HG03066 (cell line): ENCODE results near the gene DNASE1L2.

Experiments
- ATAC-seq: cut with Tn5 transposase; IDR thresholded peaks from one replicate; pipeline ENCODE4 v1.9.1; 2021; ENCODE audit warnings: low read depth; ENCODE audit not compliant: unreplicated experiment

Gene DNASE1L2

DNA sequence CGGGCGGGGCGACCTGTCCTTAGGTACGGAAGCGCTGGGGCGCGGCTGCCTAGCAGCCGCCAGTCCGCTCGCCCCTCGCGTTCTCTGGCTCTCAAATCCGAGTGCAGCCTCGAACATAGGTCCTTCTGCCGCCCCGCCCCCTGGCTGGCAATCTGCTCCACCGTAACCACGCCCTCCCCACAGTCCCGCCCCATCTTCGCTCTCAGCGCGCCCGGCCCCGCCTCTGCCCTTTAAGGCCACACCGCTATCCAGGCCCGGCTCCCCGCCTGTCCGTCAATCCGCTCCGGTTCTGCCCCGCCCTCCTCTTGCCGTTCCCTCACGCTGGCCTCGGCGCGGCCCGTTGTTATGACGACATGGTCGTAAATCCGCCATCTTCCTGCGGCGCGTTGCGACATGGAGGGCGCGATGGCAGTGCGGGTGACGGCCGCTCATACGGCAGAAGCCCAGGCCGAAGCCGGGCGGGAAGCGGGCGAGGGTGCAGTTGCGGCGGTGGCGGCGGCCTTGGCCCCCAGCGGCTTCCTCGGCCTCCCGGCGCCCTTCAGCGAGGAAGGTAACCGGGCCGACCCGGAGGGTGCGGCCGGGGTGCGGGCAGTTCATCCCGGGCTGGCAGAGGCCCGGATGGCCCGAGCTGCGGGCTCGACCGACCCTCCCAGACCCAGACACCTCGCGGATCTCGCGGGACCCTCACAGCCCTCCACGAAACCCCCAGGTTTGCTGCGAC, 12.9 kb upstream of the DNASE1L2 start, which contains the start of gene E4F1:
TSS of gene E4F1 (plus strand) at position 371 of the 721 bp plus-strand sequence. CDS start at position 394, 23 bp downstream.
- peak; percentile 86 for ATAC-seq

DNA sequence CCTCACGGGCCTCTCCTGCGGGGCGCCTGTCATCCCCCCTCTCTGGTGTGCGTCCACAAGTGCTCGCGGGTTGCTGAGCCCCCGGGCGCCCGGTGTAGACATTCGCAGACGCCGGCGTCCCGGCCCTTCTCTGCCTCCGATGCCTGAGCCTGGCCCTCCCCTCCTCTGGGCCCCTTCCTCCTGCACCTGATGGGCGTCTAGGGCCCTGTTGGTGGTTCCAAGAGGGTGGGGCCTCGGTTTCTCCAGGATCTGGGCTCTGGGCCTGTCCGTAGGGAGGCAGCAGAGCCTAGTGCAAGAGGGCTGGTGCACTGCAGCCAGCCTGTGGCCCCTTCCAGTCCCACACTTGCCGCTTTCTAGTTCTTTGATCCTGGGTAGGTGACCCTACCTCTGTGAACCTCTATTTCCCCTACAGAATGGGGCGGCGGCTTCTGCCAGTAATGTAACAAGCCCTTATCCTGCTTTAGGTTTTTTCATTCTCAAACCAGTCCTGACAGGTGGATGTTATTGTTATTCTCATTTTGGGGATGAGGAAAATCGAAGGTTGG, 12.2 kb upstream of the DNASE1L2 start:
- ATAC-seq, result peak; percentile 10

DNA sequence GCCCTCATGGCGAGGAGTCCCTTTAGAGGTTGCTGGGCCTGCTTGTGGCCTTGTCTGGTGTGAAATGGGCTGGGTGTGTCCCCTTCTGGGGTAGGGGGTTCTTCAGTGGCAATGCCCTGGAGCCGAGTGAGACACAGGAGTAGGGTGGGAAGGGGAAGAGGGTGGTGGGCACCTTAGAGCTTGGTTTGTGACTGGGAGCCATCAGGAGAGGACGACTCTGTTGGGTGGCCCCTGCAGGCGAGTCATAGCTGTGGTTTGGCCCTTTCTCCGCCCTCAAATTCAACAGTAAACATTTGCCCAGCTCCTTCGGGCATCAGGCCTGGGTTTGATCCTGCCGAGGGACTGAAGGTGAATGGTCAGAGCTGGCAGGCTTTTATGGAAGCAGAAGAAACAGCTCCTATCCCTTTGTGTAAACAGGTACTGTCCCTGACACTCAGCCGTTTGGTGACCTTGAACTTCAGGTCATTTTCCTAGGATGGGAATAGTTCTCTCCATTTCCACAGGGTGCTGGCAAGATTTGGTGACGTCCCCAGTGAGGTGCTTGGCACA, 9.9 kb upstream of the DNASE1L2 start:
- no peak for ATAC-seq

DNA sequence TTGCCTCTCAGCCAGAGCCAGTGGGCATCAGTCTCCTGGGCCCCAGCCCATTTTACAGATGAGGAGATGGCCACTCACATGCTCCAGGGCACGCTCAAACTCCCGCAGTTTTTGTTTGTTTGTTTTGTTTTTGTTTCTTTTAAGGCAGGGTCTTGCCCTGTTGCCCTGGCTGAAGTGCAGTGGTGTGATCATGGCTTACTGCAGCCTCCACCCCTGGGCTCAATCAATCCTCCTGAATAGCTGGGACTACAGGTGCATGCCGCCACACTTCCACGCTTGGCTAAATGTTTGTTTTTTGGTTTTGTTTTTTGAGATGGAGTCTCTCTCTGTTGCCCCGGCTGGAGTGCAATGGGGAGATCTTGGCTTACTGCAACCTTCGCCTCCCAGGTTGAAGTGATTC, 9.3 kb upstream of the DNASE1L2 start:
- no peak for ATAC-seq

DNA sequence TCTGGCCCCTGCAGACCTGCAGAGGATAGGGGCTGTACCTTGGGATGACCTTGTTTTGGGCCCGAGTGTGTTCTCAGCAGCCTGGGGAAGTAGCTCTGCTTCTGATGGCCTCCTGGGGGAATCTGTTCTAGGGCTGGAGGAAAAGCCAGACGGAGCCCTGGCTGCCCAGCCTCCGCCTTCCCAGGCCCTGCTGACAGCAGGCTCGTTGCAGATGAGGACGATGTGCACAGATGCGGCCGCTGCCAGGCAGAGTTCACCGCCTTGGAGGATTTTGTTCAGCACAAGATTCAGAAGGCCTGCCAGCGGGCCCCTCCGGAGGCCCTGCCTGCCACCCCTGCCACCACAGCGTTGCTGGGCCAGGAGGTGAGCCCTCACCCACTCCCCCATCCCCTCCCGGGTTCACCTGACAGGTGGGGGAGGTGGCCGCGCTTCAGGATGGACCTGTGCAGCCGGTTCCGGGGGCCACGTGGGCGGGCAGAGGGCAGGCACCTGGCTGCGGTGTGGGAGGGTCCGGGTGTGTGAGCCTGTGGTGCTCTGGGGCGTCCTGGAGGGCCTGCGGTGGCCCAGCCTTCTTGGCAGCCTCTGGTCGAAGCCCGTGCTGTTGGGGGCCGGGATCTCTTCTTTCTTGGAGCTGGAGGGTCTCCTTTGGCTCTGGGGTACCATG, 8.0 kb upstream of the DNASE1L2 start:
- ATAC-seq, result no peak

DNA sequence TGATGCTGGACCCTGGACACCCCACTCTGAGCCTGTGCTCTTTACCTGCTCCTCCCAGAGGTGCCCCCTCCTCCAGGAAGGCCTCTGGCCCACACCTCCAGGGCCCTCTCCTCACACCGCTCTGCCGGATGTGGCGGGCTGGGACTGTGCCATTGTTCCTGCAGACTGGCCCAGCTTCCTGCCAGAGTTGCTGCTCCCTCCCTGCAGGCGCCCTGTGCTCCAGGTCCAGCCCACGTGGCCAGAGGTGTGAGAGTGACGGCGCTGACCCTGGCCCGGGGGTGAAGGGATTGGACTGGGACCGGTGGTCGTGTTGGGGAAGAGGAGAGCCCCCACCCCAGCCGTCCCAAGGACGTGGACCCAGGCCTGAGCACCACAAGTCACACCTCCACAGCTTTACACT, 7.2 kb upstream of the DNASE1L2 start:
- ATAC-seq, result no peak

DNA sequence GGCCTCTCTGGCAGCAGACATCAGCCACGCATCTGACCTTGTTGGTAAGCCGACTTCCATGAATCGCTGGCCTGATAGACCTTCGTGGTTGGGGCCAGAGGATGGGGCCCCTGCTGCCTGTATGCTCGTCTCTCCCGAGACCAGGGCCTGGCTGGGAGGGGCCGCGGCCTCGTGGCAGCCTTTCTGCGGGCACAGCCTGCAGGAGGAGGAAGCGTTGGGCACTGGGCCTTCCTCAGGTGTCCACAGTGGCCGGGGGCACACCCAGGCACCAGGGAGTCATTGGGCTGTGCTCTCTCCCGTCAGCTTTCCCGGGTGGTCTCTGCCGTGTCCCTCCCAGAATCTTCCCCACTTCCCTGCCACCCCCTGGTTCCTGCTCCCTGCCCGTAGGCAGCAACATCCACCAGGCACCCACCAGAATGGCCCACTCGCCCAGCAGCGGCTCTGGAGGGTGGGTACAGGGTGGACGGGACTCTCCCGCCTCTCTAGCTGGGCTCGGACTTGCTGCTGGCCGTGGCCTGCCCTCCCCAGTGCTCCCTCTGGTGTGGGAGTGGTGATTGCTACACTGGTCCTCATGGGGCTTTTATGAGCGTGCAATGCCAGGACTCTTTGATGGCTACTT, 6.5 kb upstream of the DNASE1L2 start:
- no peak for ATAC-seq

DNA sequence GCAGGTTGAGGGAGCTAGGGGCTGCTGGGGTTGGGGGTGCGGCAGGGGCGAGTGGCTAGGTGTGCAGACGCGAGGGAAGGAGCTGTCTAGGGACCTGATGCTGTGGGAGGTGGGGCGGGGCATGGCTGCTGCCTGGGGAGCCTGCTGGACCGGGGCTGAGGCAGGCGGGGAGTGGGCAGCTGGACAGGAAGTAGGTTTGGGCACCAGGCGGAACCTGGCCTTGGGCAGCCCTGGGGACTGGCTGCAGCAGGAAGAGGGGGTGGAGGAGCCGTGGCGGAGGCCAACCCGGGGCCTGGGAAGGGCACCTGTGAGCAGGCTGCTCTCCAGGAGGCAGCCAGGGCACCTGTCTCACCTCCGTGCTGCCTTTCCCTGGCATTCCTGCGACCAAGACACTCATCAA, 5.9 kb upstream of the DNASE1L2 start:
- ATAC-seq, result no peak

DNA sequence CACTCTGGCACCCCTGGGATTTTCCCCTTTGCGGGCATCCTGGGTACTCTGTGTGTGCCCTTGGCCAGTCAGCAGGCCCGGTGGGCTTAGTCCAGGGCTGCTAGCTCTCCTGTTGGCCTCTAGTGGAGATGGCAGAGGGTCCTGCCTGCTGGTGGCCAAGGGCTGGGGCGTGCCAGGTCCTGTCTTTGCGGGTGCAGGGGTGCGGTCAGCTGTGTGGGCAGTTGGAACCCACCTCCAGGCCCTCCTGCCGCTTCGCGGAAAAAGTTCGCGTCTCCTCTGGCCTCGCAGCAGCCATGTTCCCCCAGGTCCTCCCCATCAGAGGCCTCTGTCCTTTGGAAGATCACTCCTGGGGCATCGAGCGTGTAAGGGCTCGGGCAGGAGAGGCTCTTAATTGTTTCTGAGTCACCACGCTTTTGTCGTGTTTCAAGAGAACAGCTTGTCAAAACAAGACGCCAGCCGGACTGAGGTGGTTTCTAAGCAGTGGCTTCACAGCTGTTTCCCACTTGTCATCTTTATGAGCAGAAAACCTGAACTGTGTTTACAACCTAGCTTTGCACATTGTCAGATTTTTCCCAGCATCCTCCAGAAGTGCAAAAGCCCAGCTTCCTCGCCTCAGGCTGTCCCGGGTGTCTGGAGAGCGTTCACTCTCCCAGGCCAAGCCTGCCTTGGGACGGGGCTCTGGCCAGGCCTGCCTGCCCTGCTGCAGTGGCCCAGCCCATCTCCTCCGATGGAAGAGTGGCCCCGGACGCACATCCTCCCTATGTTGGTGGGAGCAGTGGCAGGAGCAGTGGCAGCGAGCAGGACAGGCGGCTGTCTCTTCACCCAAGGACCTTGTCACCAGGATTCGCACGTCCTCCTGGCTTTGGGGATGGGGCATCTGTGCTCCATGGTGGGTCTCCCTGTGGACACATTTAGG, 5.0 kb upstream of the DNASE1L2 start:
- ATAC-seq, result no peak

DNA sequence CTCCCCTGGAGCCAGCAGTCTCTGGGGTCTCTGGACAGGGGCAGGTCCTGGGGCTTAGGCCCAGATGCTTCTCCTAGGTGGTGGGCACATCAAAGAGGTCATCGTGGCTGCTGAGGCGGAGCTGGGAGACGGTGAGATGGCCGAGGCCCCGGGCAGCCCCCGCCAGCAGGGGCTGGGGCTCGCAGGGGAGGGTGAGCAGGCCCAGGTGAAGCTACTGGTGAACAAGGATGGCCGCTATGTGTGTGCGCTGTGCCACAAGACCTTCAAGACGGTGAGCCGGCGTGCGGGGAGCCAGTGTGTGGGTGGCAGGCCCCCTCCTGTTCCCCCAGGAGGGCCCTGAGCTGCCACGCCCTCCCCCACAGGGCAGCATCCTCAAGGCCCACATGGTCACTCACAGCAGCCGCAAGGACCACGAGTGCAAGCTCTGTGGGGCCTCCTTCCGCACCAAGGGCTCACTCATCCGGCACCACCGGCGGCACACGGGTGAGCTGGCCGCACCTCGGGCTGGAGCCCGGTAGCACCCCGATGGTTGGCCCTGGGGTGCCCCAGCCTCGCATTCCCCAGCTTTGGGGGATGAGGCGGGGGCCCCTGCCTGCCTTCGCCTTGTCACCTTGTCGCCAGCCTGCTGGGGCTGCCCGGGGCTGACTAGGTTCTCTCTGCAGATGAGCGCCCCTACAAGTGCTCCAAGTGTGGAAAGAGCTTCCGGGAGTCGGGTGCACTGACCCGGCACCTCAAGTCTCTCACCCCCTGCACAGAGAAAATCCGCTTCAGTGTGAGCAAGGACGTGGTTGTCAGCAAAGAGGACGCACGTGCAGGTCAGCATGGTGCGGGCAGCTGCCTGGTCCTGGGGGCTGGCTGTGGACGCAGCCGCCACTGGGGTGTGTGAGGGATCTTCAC, 3.9 kb upstream of the DNASE1L2 start:
- no peak for ATAC-seq

DNA sequence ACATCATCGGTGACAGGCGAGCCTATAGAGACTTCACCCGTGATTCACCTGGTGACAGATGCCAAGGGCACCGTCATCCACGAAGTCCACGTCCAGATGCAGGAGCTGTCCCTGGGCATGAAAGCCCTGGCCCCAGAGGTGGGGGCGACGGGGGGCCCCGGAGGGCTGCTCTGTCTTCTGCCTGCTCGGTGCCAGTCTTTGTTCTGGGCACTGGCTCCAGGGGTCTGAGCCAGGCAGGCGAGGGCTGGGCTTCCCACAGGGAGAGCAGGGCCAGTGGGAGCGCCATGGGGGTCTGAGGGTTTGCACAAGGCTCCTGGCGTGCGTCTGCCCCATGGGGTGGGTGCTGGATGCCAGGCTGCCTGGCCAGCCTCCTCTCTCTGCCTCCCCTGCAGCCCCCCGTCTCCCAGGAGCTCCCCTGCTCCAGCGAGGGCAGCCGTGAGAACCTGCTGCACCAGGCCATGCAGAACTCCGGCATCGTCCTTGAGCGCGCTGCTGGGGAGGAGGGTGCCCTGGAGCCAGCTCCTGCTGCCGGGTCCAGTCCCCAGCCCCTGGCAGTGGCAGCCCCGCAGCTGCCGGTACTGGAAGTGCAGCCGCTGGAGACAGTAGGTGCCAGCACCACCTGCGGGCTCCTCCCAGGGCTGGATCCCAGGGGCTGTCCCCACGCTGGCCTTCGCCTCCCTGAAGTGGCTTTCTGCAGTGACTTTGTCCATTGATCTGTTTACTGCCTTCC, 3.0 kb upstream of the DNASE1L2 start:
- no peak for ATAC-seq

DNA sequence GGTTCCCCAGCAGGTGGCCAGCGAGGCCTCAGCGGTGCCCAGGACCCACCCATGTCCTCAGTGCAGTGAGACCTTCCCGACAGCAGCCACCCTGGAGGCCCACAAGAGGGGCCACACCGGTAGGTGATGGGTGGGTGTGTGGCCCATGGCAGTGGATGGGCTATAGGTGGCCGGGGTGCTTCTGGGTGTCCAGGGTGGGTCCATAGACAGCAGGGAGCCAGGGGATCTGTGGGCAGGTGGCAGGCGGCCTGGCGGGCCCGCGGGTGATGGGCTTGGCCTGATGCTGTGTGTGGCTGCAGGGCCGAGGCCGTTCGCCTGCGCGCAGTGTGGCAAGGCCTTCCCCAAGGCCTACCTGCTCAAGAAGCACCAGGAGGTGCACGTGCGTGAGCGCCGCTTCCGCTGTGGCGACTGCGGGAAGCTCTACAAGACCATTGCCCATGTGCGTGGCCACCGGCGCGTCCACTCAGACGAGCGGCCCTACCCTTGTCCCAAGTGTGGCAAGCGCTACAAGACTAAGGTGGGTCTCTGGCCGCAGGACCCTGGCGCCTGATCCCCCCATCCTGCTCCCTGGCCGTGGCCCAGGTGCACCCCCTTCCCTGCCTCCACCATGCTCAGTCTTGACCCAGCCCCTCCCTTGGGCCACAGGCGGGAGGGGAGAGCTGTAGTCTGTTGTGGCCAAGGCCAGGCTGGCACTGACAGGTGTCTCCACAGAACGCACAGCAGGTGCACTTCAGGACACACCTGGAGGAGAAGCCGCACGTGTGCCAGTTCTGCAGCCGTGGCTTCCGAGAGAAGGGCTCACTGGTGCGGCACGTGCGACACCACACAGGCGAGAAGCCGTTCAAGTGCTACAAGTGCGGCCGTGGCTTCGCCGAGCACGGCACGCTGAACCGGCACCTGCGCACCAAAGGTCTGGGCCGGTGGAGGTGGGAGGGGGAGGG, 2.1 kb upstream of the DNASE1L2 start:
- ATAC-seq, result no peak

DNA sequence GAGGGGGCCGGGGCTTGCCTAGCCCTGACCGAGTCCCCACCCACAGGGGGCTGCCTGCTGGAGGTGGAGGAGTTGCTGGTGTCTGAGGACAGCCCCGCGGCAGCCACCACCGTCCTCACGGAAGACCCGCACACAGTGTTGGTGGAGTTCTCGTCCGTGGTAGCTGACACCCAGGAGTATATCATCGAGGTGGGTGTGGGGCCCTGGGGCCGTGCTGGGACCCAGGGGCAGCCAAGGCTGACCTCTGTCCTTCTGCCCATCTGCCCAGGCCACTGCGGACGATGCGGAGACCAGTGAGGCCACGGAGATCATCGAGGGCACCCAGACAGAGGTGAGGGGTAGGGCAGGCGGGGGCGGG, 1.5 kb upstream of the DNASE1L2 start:
- ATAC-seq, result no peak

DNA sequence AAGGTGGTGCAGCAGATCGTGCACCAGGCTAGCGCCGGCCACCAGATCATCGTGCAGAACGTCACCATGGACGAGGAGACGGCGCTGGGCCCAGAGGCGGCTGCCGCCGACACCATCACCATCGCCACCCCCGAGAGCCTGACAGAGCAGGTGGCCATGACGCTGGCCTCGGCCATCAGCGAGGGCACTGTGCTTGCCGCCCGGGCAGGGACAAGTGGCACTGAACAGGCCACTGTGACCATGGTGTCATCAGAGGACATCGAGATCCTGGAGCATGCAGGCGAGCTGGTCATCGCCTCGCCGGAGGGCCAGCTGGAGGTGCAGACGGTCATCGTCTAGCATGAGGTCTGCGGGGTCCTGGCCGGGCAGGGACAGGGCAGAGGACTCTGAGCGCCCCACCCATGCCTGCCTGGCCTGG, 1.0 kb upstream of the DNASE1L2 start:
- no peak for ATAC-seq

DNA sequence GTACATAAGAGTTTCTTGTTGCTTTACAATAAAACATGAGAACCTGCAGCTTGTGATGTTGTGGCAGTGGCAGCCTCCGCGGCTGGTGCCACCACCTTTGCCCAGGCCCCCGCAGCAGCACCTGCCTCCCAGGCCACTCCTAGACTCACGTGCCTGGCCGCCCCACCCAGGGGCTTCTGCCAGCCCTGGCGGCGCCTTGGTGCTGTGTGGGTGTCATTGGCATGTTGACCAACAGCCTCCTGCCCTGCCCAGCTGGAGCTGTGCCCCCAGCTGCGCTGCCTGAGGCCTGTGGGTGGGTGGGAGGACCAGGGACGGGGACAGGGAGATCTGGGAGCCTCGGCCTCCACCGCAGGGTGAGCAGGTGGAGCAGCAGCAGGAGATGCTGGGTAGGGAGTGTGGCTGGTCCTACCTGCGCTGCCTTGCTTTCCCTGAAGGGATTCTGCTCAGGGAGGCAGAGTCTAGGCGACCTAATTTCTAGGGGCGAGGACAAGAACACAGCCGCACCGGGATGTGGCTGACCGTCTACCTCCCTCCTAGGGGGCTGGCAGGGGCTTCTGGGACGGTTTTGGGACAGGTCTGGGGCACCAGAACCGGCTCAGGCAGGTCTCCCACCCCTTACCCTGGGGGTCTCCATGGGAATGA, 428 bp upstream of the DNASE1L2 start:
- ATAC-seq, result no peak

DNA sequence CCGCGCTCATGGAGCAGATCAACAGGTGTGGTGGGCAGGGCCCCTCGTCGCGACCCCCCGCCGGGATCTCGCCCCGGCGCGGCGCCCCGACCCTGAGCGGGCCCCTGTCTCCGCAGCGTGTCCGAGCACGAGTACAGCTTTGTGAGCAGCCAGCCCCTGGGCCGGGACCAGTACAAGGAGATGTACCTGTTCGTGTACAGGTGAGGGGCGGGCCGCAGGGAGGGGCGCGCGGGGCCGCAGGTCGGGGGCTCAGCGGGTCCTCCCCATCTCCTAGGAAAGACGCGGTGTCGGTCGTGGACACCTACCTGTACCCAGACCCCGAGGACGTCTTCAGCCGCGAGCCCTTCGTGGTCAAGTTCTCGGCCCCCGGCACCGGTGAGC, 848 bp downstream of the DNASE1L2 start:
- ATAC-seq, result no peak

DNA sequence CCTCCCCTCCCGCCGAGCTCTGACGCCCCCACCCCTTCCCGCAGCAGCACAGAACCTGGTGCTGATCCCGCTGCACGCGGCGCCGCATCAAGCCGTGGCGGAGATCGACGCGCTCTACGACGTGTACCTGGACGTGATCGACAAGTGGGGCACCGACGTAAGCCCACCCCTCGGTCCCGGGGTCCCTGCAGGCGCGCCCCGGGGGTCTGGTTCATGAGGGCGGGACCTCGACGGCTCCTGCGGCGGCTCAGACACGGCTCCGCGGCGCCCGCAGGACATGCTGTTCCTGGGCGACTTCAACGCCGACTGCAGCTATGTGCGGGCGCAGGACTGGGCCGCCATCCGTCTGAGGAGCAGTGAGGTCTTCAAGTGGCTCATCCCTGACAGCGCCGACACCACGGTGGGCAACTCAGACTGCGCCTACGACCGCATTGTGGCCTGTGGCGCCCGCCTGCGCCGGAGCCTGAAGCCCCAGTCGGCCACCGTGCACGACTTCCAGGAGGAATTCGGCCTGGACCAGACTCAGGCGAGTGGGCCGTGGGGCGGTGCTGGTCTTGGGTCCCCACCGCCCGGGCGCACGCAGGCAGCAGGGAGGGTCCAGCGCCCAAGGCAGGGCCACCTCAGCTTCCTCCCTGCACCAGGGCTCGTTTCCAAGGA, 1.4 kb downstream of the DNASE1L2 start:
- ATAC-seq, result no peak
